Measurements from ENCODE around the gene CSTF2.

Gene CSTF2

DNA sequence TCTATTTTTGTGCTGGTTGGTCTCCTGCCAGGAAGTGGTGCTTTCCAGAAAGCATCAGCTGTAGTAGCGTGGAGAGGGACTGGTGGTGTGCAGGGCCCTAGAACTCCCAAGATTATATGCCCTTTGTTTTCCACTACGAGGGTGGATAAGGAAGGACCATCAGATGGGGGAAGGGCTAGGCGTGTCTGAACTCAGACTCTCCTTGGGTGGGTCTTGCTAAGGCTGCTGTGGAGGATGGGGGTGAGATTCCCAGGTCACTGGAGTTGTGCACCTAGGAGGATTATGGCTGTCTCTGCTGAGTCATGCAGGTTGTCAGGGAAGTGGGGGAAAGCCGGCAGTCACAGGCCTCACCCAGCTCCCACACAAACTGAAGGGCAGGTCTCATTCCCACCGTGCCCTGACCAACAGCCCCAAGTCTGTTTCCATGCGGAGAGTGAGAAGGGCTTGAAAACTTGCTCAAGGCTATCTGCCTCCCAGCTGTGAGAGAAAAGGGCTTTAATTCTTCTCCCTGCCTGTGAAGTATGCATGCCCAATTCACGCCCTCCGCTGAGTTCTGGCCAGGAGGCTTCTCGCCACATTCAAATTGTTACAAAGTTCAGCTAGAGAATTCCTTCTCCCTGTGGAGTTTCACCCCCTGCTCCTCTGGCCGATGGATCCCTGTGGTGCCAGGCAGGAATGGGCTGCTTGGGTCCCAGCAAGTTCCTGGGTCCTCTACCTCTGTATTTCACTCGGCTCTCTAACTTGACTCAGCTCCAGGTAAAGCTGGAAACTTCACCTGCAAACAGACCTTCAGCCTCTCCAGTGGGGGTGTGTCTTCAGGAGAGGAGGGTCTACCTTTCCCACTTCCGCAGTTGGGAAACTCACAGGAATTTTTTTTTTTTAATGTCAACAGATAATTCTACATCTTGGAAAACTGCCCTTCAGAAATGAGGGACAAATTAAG is 7.7 kb upstream of the CSTF2 start:
- Histone ChIP-seq H3K4me3 (ENCODE audit: insufficient read length, low read depth) (peak overlapping the region; percentile 4), H3K27me3 (ENCODE audit: insufficient read depth, insufficient read length) (no peaks in the 10 kb centered on the region), H3K9ac (ENCODE audit: insufficient read length, low read depth) (peak overlapping the region; percentile 56), H3K9me3 (ENCODE audit: insufficient read depth, low read length) (0 out of 2 replicates have a peak, but pooled peaks cover 6% of the 10 kb centered on the region), H3K4me1 (ENCODE audit: insufficient read depth, insufficient read length) (no peaks in the 10 kb centered on the region), H3K36me3 (ENCODE audit: insufficient read depth, insufficient read length, low read length) (no peaks in the 10 kb centered on the region)
- DNase-seq (ENCODE audit: low read depth, low spot score): no peak
- TF ChIP-seq SUZ12 (IDR thresholded peaks at IDR 0.05; ENCODE audit: extremely low read depth, insufficient read depth, insufficient read length): no peak
- no peak for TF ChIP-seq YY1 (IDR thresholded peaks at IDR 0.05; ENCODE audit: insufficient read depth, insufficient read length)
- TF ChIP-seq ZNF274 (IDR thresholded peaks at IDR 0.05; ENCODE audit: low read depth, low read length): no peak

DNA sequence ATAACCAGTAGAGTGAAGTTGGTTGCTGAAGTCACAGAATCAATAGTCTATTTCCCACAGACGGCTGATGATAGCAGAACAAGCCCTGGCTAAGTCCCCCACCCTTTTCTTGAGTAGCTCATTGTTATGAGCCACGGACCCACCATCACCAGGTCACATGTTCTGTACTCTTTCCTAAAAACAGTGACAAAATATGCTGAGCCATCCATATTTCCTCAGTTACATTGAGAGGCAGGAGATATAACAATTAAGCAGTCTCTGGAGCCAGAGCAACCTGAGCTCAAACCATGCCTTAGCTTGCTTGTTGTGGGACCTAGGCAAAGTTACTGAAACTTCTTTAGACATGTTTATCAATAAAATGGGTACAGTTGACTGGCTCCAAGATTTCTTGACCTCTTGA is 2.9 kb upstream of the CSTF2 start:
- TF ChIP-seq ZNF274 (IDR thresholded peaks at IDR 0.05; ENCODE audit: low read depth, low read length) (no peak), SUZ12 (IDR thresholded peaks at IDR 0.05; ENCODE audit: extremely low read depth, insufficient read depth, insufficient read length) (no peak), YY1 (IDR thresholded peaks at IDR 0.05; ENCODE audit: insufficient read depth, insufficient read length) (no peak)
- DNase-seq (ENCODE audit: low read depth, low spot score): no peak
- Histone ChIP-seq H3K36me3 (ENCODE audit: insufficient read depth, insufficient read length, low read length) (peaks cover 11% of the 10 kb centered on the region), H3K9me3 (ENCODE audit: insufficient read depth, low read length) (no peaks in the 10 kb centered on the region), H3K4me3 (ENCODE audit: insufficient read length, low read depth) (no peak overlapping the region), H3K4me1 (ENCODE audit: insufficient read depth, insufficient read length) (no peaks in the 10 kb centered on the region), H3K9ac (ENCODE audit: insufficient read length, low read depth) (no peak overlapping the region), H3K27me3 (ENCODE audit: insufficient read depth, insufficient read length) (no peaks in the 10 kb centered on the region)

DNA sequence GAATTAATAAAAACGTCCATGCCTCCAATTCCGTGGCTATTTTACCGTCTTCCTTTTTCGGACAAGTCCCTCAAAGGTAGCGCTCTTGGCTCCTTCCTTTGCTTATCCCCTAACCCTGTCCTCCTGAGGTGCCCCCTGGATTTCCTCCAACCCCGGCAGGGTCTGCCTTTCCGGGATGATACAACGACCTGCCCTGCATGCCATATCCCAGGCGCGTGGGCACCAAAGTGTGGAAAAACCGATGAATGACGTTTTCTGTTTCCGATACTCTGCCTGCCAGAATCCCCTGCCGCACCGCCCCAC is 706 bp upstream of the CSTF2 start:
- peaks cover 33% of the 10 kb centered on the region for H3K36me3 ChIP-seq (ENCODE audit: insufficient read depth, insufficient read length, low read length)
- TF ChIP-seq YY1 (IDR thresholded peaks at IDR 0.05; ENCODE audit: insufficient read depth, insufficient read length) (no peak), ZNF274 (IDR thresholded peaks at IDR 0.05; ENCODE audit: low read depth, low read length) (no peak), SUZ12 (IDR thresholded peaks at IDR 0.05; ENCODE audit: extremely low read depth, insufficient read depth, insufficient read length) (no peak)
- peak overlapping the region; percentile 90 for H3K9ac ChIP-seq (ENCODE audit: insufficient read length, low read depth)

DNA sequence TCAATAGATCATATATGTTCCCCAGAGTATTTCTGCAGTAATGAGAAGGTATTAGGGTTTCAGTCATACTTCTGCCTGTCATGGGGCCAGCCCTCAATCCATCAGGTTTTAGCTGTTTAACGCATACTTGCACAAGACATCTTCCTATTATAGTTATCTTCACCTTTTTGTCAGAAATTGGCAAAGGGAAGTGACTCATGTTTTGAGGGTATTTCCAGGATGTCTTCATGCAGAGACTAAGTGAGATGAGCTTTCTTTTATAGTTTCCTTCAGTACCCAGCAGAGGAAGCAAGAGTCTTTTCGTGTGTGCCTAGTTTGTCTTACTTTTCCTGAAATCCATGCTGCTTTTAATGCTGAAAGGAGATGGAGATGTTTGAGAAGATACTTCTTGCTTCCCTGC is 9.5 kb downstream of the CSTF2 start:
- Histone ChIP-seq H3K27me3 (ENCODE audit: insufficient read depth, insufficient read length) (no peaks in the 10 kb centered on the region), H3K36me3 (ENCODE audit: insufficient read depth, insufficient read length, low read length) (peaks cover 81% of the 10 kb centered on the region), H3K9me3 (ENCODE audit: insufficient read depth, low read length) (no peaks in the 10 kb centered on the region), H3K4me3 (ENCODE audit: insufficient read length, low read depth) (no peak overlapping the region), H3K4me1 (ENCODE audit: insufficient read depth, insufficient read length) (no peaks in the 10 kb centered on the region), H3K9ac (ENCODE audit: insufficient read length, low read depth) (no peak overlapping the region)
- no peak for TF ChIP-seq SUZ12 (IDR thresholded peaks at IDR 0.05; ENCODE audit: extremely low read depth, insufficient read depth, insufficient read length)
- TF ChIP-seq ZNF274 (IDR thresholded peaks at IDR 0.05; ENCODE audit: low read depth, low read length): no peak
- no peak for TF ChIP-seq YY1 (IDR thresholded peaks at IDR 0.05; ENCODE audit: insufficient read depth, insufficient read length)
- DNase-seq (ENCODE audit: low read depth, low spot score): no peak

More for the DNA sequence above, 706 bp upstream of the CSTF2 start:
- Histone ChIP-seq H3K4me1 (ENCODE audit: insufficient read depth, insufficient read length) (no peaks in the 10 kb centered on the region), H3K27me3 (ENCODE audit: insufficient read depth, insufficient read length) (no peaks in the 10 kb centered on the region), H3K9me3 (ENCODE audit: insufficient read depth, low read length) (no peaks in the 10 kb centered on the region), H3K4me3 (ENCODE audit: insufficient read length, low read depth) (peak overlapping the region; percentile 91)
- DNase-seq (ENCODE audit: low read depth, low spot score): no peak

DNA sequence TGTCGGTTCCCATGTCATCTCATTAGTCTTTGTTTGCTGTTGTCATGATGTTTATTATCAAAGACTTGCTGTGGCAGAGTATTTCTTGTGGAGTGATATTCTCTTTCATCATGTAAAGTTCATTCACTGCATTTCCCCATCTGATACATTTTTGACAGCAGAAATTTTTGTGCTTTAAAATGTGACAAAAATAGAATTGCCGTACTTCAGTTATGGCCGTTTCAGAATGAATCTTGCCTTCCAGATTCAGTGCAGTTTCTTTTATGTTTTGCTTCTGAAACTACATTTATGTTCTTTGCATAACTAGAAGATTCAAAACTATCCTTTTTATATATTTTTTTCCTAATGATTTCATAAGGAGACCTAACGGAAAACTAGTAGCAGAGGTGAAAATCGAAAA is 10.0 kb downstream of the CSTF2 start:
- Histone ChIP-seq H3K4me3 (ENCODE audit: insufficient read length, low read depth) (no peak overlapping the region), H3K27me3 (ENCODE audit: insufficient read depth, insufficient read length) (no peaks in the 10 kb centered on the region), H3K9me3 (ENCODE audit: insufficient read depth, low read length) (no peaks in the 10 kb centered on the region), H3K36me3 (ENCODE audit: insufficient read depth, insufficient read length, low read length) (peaks cover 80% of the 10 kb centered on the region), H3K4me1 (ENCODE audit: insufficient read depth, insufficient read length) (no peaks in the 10 kb centered on the region), H3K9ac (ENCODE audit: insufficient read length, low read depth) (no peak overlapping the region)
- no peak for DNase-seq (ENCODE audit: low read depth, low spot score)
- TF ChIP-seq SUZ12 (IDR thresholded peaks at IDR 0.05; ENCODE audit: extremely low read depth, insufficient read depth, insufficient read length): no peak

DNA sequence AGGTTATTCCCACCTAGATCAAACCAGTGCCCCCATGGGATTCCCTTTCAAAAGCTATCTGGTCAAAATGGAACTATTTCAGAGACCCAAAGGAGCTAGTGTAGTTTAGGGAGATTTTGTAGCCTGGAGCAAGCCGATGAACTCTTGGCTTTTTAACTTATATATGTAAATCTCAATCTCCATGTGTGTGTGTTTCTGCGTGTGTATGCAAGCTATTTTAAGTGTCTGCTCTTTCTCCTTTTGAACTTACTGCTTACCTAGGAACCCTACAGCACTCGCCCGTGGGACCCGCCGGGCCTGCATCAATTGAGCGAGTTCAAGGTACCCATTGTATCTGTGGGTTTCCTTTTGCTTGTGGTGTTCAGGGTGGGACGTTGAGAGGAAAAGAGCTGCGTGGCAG is 10.4 kb downstream of the CSTF2 start:
- TF ChIP-seq YY1 (IDR thresholded peaks at IDR 0.05; ENCODE audit: insufficient read depth, insufficient read length) (no peak), SUZ12 (IDR thresholded peaks at IDR 0.05; ENCODE audit: extremely low read depth, insufficient read depth, insufficient read length) (no peak), ZNF274 (IDR thresholded peaks at IDR 0.05; ENCODE audit: low read depth, low read length) (no peak)
- H3K9ac ChIP-seq (ENCODE audit: insufficient read length, low read depth): no peak overlapping the region
- no peak overlapping the region for H3K4me3 ChIP-seq (ENCODE audit: insufficient read length, low read depth)
- no peaks in the 10 kb centered on the region for H3K27me3 ChIP-seq (ENCODE audit: insufficient read depth, insufficient read length)
- peaks cover 80% of the 10 kb centered on the region for H3K36me3 ChIP-seq (ENCODE audit: insufficient read depth, insufficient read length, low read length)
- no peaks in the 10 kb centered on the region for H3K9me3 ChIP-seq (ENCODE audit: insufficient read depth, low read length)
- no peaks in the 10 kb centered on the region for H3K4me1 ChIP-seq (ENCODE audit: insufficient read depth, insufficient read length)
- DNase-seq (ENCODE audit: low read depth, low spot score): no peak

DNA sequence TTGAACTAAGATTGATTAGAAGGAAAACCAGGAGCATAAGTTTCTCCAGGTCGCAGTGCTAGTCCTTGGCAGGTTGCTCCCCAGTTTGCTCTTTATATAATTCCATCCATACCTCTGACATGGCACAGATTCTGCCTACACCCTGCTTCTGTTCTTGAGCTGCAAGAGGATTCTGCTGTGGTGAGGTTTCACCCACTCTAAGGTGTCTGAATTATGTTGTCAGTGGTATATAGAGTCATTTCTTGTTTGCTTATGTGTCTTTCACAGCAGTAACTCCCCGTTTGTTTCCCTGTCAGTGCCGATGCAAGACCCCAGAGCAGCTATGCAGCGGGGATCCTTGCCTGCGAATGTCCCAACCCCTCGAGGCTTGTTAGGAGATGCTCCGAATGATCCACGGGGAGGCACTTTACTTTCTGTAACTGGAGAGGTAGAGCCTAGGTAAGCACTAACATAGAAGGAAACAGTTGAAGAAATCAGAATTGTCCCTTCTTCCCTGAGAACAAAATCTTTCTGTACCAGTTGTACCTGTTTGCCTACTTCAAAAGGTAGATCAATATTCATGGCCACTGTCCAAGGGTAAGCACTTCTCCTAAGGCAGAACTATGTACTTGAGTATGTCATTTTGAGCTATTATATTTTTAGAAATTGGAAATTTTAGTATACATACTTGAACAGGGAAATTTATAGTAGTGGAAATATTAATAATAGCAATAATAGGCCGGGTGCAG is 11.2 kb downstream of the CSTF2 start:
- Histone ChIP-seq H3K4me3 (ENCODE audit: insufficient read length, low read depth) (no peak overlapping the region), H3K9ac (ENCODE audit: insufficient read length, low read depth) (no peak overlapping the region), H3K36me3 (ENCODE audit: insufficient read depth, insufficient read length, low read length) (peaks cover 81% of the 10 kb centered on the region), H3K27me3 (ENCODE audit: insufficient read depth, insufficient read length) (no peaks in the 10 kb centered on the region), H3K9me3 (ENCODE audit: insufficient read depth, low read length) (no peaks in the 10 kb centered on the region), H3K4me1 (ENCODE audit: insufficient read depth, insufficient read length) (no peaks in the 10 kb centered on the region)
- TF ChIP-seq SUZ12 (IDR thresholded peaks at IDR 0.05; ENCODE audit: extremely low read depth, insufficient read depth, insufficient read length) (no peak), YY1 (IDR thresholded peaks at IDR 0.05; ENCODE audit: insufficient read depth, insufficient read length) (no peak), ZNF274 (IDR thresholded peaks at IDR 0.05; ENCODE audit: low read depth, low read length) (no peak)
- no peak for DNase-seq (ENCODE audit: low read depth, low spot score)
